Activated T-helper 9 cell treated with anti-CD3 and anti-CD28 coated beads, Interleukin-2, amount 50 U/mL, for 16 hours (primary cell): ENCODE measurements around the gene GOLGA6C.
A peak's percentile ranks its signal among the peaks of the same experiment; 100 is the strongest.
"Not testable (repeated sequence)": the region's sequence is repeated elsewhere in the genome, so short reads cannot be mapped to it uniquely, and the experiment has no call there.

Experiments
- DNase-seq: peaks from one replicate; pipeline ENCODE4 v3.0.0-alpha.2; 2020; ENCODE audit warnings: low read depth

GOLGA6C gene

GRCh38 chr15:75252285-75252684 is 5.8 kb upstream of the GOLGA6C start:
- DNase-seq, result not testable (repeated sequence)

GRCh38 chr15:75258620-75259343 is 648 bp downstream of the GOLGA6C start:
- not testable (repeated sequence) for DNase-seq

GRCh38 chr15:75259873-75260272 is 1.7 kb downstream of the GOLGA6C start:
- not testable (repeated sequence) for DNase-seq

- DNase-seq, result not testable (repeated sequence)
These were observed 15.7 kb downstream of the GOLGA6C start for GRCh38 chr15:75273751-75274359.

- peak; percentile 28 for DNase-seq
These were observed 16.5 kb downstream of the GOLGA6C start for GRCh38 chr15:75274509-75275107.

- DNase-seq, result not testable (repeated sequence)
These were observed 17.5 kb downstream of the GOLGA6C start for GRCh38 chr15:75275617-75276016.

- DNase-seq, result not testable (repeated sequence)
These were observed 20.4 kb downstream of the GOLGA6C start for GRCh38 chr15:75278497-75278896.

- not testable (repeated sequence) for DNase-seq
These were observed 24.4 kb downstream of the GOLGA6C start, which contains the start of gene GOLGA6D for GRCh38 chr15:75282572-75282971. TSS of gene GOLGA6D (plus strand) at chr15:75282835. CDS start at chr15:75282876, 41 bp downstream.

GRCh38 chr15:75284152-75284551 is 26.0 kb downstream of the GOLGA6C start:
- not testable (repeated sequence) for DNase-seq

GRCh38 chr15:75293660-75294059 is 35.5 kb downstream of the GOLGA6C start:
- not testable (repeated sequence) for DNase-seq

GRCh38 chr15:75298541-75299310 is 40.6 kb downstream of the GOLGA6C start:
- not testable (repeated sequence) for DNase-seq

GRCh38 chr15:75299311-75299688 is 41.2 kb downstream of the GOLGA6C start:
- peak; percentile 49 for DNase-seq

GRCh38 chr15:75300026-75300425 is 41.9 kb downstream of the GOLGA6C start:
- not testable (repeated sequence) for DNase-seq

GRCh38 chr15:75302318-75302717 is 44.2 kb downstream of the GOLGA6C start:
- DNase-seq, result no peak

GRCh38 chr15:75302753-75303152 is 44.6 kb downstream of the GOLGA6C start:
- DNase-seq, result not testable (repeated sequence)

GRCh38 chr15:75306188-75306587 is 48.1 kb downstream of the GOLGA6C start:
- no peak for DNase-seq

GRCh38 chr15:75307778-75308390 is 49.8 kb downstream of the GOLGA6C start:
- no peak for DNase-seq

- no peak for DNase-seq
These were observed 51.6 kb downstream of the GOLGA6C start for GRCh38 chr15:75309711-75310110.

GRCh38 chr15:75312548-75312947 is 54.4 kb downstream of the GOLGA6C start:
- not testable (repeated sequence) for DNase-seq

- no peak for DNase-seq
These were observed 55.1 kb downstream of the GOLGA6C start for GRCh38 chr15:75313116-75313845.
